ENCODE data around the gene CHMP1B. TPM values are rescaled to one million over a fixed set of nuclear protein-coding genes. Genes with fewer than 3 reads are reported as not detected.
A peak's percentile ranks its signal among the peaks of the same experiment; 100 is the strongest.

Gene CHMP1B
- total and polyA plus RNA-seq, 4 experiments from 2014 or later, result 44.1 to 65.6 (median 45.6) TPM

DNA sequence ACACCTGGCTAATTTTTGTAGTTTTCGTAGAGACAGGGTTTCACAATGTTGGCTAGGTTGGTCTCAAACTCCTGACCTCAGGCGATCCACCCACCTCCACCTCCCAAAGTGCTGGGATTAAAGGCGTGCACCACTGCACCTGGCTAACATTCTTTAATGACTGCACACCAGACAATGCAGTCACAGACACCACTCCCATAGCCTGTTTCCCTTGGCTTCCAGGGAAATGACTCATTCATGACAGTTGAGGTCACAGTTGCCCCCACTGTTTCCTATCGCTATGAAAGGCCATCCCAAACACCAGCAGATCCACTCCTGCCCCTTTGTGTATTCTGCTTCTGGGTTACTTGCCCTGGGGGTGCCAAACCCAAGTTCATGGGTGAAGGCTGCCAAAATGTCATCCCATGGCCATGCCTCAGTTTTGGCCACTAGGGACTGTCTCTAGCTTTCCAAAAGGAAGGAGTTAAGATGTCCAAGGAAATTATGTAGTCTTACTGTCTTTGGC, 8.7 kb downstream of the CHMP1B start:
- no peak for DNase-seq
- ChIA-PET CTCF (ENCODE audit: partially characterized antibody) (interaction anchor here (1.0 kb wide), 1 partner anchor 10 kb away, joined by 3 read pairs; no protein-coding TSS in a partner anchor), POLR2A (ENCODE audit: partially characterized antibody) (no interaction called here)
- Histone ChIP-seq H3K9me3 (ENCODE audit: control insufficient read depth in 1 of 2, low read length in 2 of 2) (no peaks in the 10 kb centered on the region), H3K4me1 (ENCODE audit: insufficient read depth, low read length) (peaks cover 2% of the 10 kb centered on the region), H3K27me3 (ENCODE audit: insufficient read depth, low read length) (no peaks in the 10 kb centered on the region), H3K36me3 (ENCODE audit: insufficient read depth, low read length) (no peaks in the 10 kb centered on the region), H3K4me3 (ENCODE audit: low read length in 2 of 2) (no peak overlapping the region), H3K27ac (ENCODE audit: low read depth, low read length) (no peak overlapping the region)
- Mint-ChIP-seq H3K4me1 (peaks cover 1 to 5% (median 3%) of the 10 kb centered on the region in 4 donors), H3K4me3 (no peak overlapping the region), H3K27me3 (no peaks in the 10 kb centered on the region), H3K9me3 (no peaks in the 10 kb centered on the region), H3K36me3 (peaks cover 0 to 4% of the 10 kb centered on the region in 2 donors), H3K27ac (peak overlapping the region in 2 of 7 donors; percentile 16 to 31)
- intact Hi-C loops (cut with micrococcal nuclease), result no loop called here

DNA sequence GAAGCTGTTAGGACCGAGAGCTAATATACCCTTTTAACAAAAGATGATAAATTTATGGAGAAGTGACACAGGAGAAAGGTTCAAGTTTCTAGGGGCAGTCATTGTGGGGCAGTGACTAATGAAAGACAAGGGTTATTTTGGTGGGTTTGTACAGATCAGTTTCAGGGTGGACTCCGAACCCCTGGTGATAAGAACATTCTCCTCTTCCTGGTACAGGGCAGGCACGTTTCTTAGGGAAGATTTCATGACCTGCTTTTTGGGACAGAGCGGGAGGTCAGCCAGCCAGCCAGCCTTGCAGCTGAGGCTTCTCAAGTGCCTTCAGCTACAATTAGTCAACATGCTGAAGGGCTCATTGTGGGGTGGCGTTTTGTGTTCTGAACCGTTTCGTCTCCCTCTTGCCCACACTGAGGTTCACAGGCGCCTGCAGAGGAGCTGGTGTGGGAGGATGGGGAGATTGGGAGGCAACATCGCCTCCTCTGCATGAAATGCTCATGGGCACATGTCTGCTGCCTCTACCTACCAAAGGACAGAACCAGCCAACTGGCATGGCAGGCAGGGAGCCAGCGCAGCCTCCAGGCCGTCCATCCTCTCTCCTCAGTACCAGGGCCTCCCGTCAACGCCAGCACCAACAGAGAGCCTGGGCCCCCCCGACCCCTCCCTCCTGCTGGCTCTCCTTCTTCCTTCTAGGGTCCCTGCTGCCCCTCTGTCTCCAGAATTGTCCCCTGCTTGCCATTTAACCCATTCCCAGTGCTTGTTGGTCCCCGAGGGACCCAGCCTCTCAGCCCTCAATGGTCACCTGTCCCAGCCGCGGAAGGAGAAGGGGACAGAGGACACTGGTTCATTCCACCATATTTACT, 9.6 kb downstream of the CHMP1B start:
- H3K36me3 Mint-ChIP-seq, result no peaks in the 10 kb centered on the region
- DNase-seq, result no peak
- no peaks in the 10 kb centered on the region for H3K4me1 ChIP-seq (ENCODE audit: insufficient read depth, low read length)
- H3K4me3 ChIP-seq (ENCODE audit: low read length in 2 of 2), result no peak overlapping the region
- POLR2A ChIA-PET (ENCODE audit: partially characterized antibody), result no interaction called here
- no peaks in the 10 kb centered on the region for H3K27me3 ChIP-seq (ENCODE audit: insufficient read depth, low read length)
- intact Hi-C loops (cut with micrococcal nuclease), result no loop called here
- no peak overlapping the region for H3K4me3 Mint-ChIP-seq
- no peak overlapping the region for H3K27ac ChIP-seq (ENCODE audit: low read depth, low read length)
- peaks cover 0 to 1% of the 10 kb centered on the region in 2 donors for H3K27me3 Mint-ChIP-seq
- CTCF ChIA-PET (ENCODE audit: partially characterized antibody), result interaction anchor here (1.0 kb wide), 1 partner anchor 11 kb away, joined by 3 read pairs; no protein-coding TSS in a partner anchor
- no peak overlapping the region for H3K27ac Mint-ChIP-seq
- no peaks in the 10 kb centered on the region for H3K36me3 ChIP-seq (ENCODE audit: insufficient read depth, low read length)
- H3K4me1 Mint-ChIP-seq, result peaks cover 0 to 2% (median under 1%) of the 10 kb centered on the region in 4 donors
- no peaks in the 10 kb centered on the region for H3K9me3 ChIP-seq (ENCODE audit: control insufficient read depth in 1 of 2, low read length in 2 of 2)
- no peaks in the 10 kb centered on the region for H3K9me3 Mint-ChIP-seq

DNA sequence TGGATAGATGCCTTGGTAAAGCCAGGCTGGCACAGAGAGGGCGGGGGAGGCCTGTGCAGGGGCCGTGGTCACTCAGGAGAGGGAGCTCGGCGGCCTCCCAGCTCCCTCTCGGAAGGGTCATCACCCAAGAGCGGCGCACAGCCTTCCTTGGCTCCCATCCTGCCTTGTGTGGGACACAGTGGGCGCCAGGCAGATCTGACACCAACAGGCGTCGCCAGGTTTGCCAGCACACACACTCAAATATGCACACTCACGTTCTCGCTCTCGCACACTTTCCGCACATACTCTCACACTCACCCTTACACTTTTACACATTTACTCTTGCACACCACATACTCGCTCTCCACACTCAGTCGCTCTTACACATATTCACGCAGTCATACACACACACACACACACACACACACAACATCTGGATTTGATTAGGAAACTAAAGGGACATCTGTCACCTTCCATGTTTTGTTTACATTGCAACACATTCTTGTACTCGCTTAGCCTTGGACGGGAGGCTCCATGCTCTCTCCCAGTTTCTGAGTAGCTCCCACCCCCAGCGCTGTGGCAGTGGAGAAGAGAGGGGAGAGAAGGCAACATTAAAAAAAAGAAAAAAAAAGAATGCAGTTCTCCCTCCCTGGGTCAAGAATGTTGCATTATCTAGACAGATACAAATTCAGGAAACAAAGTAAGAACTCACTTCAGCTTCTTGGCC, 10.5 kb downstream of the CHMP1B start:
- Histone ChIP-seq H3K27me3 (ENCODE audit: insufficient read depth, low read length) (no peaks in the 10 kb centered on the region), H3K4me1 (ENCODE audit: insufficient read depth, low read length) (no peaks in the 10 kb centered on the region), H3K27ac (ENCODE audit: low read depth, low read length) (no peak overlapping the region), H3K9me3 (ENCODE audit: control insufficient read depth in 1 of 2, low read length in 2 of 2) (no peaks in the 10 kb centered on the region), H3K4me3 (ENCODE audit: low read length in 2 of 2) (no peak overlapping the region), H3K36me3 (ENCODE audit: insufficient read depth, low read length) (no peaks in the 10 kb centered on the region)
- no peaks in the 10 kb centered on the region for H3K9me3 Mint-ChIP-seq
- ChIA-PET CTCF (ENCODE audit: partially characterized antibody) (no interaction called here), POLR2A (ENCODE audit: partially characterized antibody) (no interaction called here)
- DNase-seq, result no peak
- no peak overlapping the region for H3K27ac Mint-ChIP-seq
- H3K4me1 Mint-ChIP-seq, result peaks cover 0 to 2% (median under 1%) of the 10 kb centered on the region in 4 donors
- intact Hi-C loops (cut with micrococcal nuclease), result no loop called here
- H3K27me3 Mint-ChIP-seq, result peaks cover 0 to 1% of the 10 kb centered on the region in 2 donors
- no peaks in the 10 kb centered on the region for H3K36me3 Mint-ChIP-seq
- no peak overlapping the region for H3K4me3 Mint-ChIP-seq

DNA sequence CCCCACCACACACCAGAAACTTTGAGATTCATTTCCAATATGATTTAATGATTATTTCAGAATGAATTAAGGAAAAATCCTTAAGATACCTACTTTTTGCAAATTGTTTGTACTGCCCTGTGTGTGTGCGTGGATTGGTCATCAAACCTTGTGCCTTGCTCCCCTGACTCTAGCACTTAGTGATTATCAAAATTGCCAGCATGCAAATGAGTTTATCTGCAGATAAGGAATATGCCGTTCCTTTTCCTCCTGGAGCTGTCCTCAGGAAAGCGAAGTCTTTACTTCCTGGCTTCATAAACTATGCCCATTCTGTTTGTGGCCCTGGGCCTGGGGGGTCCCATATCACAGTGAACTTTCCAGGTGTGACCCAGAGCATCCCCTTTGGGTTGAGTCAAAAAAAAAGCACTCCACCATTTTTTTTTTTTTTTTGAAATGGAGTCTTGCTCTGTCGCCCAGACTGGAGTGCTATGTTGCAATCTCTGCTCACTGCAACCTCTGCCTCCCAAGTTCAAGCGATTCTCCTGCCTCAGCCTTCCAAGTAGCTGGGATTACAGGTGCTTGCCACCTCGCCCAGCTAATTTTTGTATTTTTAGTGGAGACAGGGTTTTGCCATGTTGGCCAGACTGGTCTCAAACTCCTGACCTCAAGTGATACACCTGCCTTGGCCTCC, 11.4 kb downstream of the CHMP1B start:
- Histone ChIP-seq H3K9me3 (ENCODE audit: control insufficient read depth in 1 of 2, low read length in 2 of 2) (no peaks in the 10 kb centered on the region), H3K27me3 (ENCODE audit: insufficient read depth, low read length) (no peaks in the 10 kb centered on the region), H3K36me3 (ENCODE audit: insufficient read depth, low read length) (no peaks in the 10 kb centered on the region), H3K4me1 (ENCODE audit: insufficient read depth, low read length) (no peaks in the 10 kb centered on the region), H3K4me3 (ENCODE audit: low read length in 2 of 2) (no peak overlapping the region), H3K27ac (ENCODE audit: low read depth, low read length) (no peak overlapping the region)
- CTCF ChIA-PET (ENCODE audit: partially characterized antibody), result no interaction called here
- Mint-ChIP-seq H3K27ac (no peak overlapping the region), H3K4me1 (peaks cover 0 to 2% (median 0%) of the 10 kb centered on the region in 4 donors), H3K9me3 (no peaks in the 10 kb centered on the region), H3K4me3 (no peak overlapping the region), H3K27me3 (peaks cover 0 to 1% of the 10 kb centered on the region in 2 donors), H3K36me3 (no peaks in the 10 kb centered on the region)
- intact Hi-C loops (cut with micrococcal nuclease), result no loop called here
- POLR2A ChIA-PET (ENCODE audit: partially characterized antibody), result no interaction called here
- DNase-seq, result no peak

GRCh38 chr18:11864471-11864870, 13.3 kb downstream of the CHMP1B start:
- Mint-ChIP-seq H3K4me1 (no peaks in the 10 kb centered on the region), H3K27me3 (peaks cover 0 to 5% of the 10 kb centered on the region in 2 donors), H3K36me3 (no peaks in the 10 kb centered on the region), H3K9me3 (no peaks in the 10 kb centered on the region), H3K27ac (no peak overlapping the region), H3K4me3 (no peak overlapping the region)
- Histone ChIP-seq H3K4me1 (ENCODE audit: insufficient read depth, low read length) (no peaks in the 10 kb centered on the region), H3K36me3 (ENCODE audit: insufficient read depth, low read length) (no peaks in the 10 kb centered on the region), H3K9me3 (ENCODE audit: control insufficient read depth in 1 of 2, low read length in 2 of 2) (no peaks in the 10 kb centered on the region), H3K27ac (ENCODE audit: low read depth, low read length) (no peak overlapping the region), H3K4me3 (ENCODE audit: low read length in 2 of 2) (no peak overlapping the region), H3K27me3 (ENCODE audit: insufficient read depth, low read length) (no peaks in the 10 kb centered on the region)
- no peak for DNase-seq
- intact Hi-C loops (cut with micrococcal nuclease), result no loop called here
- CTCF ChIA-PET (ENCODE audit: partially characterized antibody), result no interaction called here
- POLR2A ChIA-PET (ENCODE audit: partially characterized antibody), result no interaction called here

DNA sequence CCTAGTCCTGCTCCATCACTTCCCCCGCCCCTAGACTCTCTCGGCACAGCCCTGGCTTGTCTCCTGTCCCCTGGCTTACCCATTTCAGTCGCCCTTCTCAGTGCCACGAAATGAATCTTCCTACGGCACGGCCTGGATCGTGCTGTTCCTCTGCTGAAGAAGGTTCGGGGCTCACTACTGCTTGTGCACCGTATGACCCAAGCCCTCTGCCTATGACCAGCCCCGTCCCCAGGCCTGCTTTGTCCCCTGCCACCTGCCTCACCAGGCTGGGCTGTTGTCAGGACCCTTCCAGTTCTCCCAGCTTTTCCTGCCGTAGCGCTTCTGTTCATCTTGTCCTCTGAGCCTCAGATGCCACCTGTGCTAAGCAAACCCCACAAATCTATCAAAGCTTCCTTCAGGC, 13.9 kb downstream of the CHMP1B start:
- Histone ChIP-seq H3K36me3 (ENCODE audit: insufficient read depth, low read length) (no peaks in the 10 kb centered on the region), H3K4me1 (ENCODE audit: insufficient read depth, low read length) (no peaks in the 10 kb centered on the region), H3K4me3 (ENCODE audit: low read length in 2 of 2) (no peak overlapping the region), H3K9me3 (ENCODE audit: control insufficient read depth in 1 of 2, low read length in 2 of 2) (no peaks in the 10 kb centered on the region), H3K27me3 (ENCODE audit: insufficient read depth, low read length) (no peaks in the 10 kb centered on the region), H3K27ac (ENCODE audit: low read depth, low read length) (no peak overlapping the region)
- no peak for DNase-seq
- peaks cover 0 to 5% of the 10 kb centered on the region in 2 donors for H3K27me3 Mint-ChIP-seq
- no peaks in the 10 kb centered on the region for H3K4me1 Mint-ChIP-seq
- intact Hi-C loops (cut with micrococcal nuclease), result no loop called here
- ChIA-PET CTCF (ENCODE audit: partially characterized antibody) (no interaction called here), POLR2A (ENCODE audit: partially characterized antibody) (no interaction called here)
- H3K9me3 Mint-ChIP-seq, result no peaks in the 10 kb centered on the region
- peak overlapping the region in 1 of 7 donors; percentile 48 for H3K27ac Mint-ChIP-seq
- H3K36me3 Mint-ChIP-seq, result no peaks in the 10 kb centered on the region
- H3K4me3 Mint-ChIP-seq, result no peak overlapping the region

DNA sequence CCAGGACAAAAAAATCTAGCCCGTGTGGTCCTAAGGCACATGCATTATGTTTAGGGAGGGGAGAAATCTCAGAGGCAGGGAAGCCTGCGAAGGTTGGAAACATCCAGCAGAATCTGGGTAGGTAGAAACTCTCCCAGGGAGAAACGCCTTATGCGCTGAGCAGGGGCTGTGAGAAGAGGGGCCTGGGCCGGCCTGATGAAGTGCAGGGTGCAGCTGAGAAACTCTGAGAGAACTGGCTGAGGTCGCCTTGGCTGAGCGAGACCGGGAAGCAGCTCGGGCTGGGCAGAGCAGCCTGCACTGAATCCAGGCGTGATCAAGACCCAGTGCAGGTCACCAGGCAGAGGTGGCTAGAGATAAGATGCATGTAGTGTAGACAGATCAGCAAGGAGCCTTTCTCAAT, 15.1 kb downstream of the CHMP1B start:
- no peaks in the 10 kb centered on the region for H3K36me3 ChIP-seq (ENCODE audit: insufficient read depth, low read length)
- H3K36me3 Mint-ChIP-seq, result no peaks in the 10 kb centered on the region
- no peak overlapping the region for H3K4me3 ChIP-seq (ENCODE audit: low read length in 2 of 2)
- peaks cover 0 to under 1% (median 0%) of the 10 kb centered on the region in 4 donors for H3K4me1 Mint-ChIP-seq
- DNase-seq, result no peak
- intact Hi-C loops (cut with micrococcal nuclease), result no loop called here
- ChIA-PET CTCF (ENCODE audit: partially characterized antibody) (no interaction called here), POLR2A (ENCODE audit: partially characterized antibody) (no interaction called here)
- no peak overlapping the region for H3K27ac Mint-ChIP-seq
- no peak overlapping the region for H3K27ac ChIP-seq (ENCODE audit: low read depth, low read length)
- H3K4me3 Mint-ChIP-seq, result no peak overlapping the region
- no peaks in the 10 kb centered on the region for H3K9me3 Mint-ChIP-seq
- H3K27me3 ChIP-seq (ENCODE audit: insufficient read depth, low read length), result no peaks in the 10 kb centered on the region
- peaks cover 0 to 5% of the 10 kb centered on the region in 2 donors for H3K27me3 Mint-ChIP-seq
- peaks cover 2% of the 10 kb centered on the region for H3K4me1 ChIP-seq (ENCODE audit: insufficient read depth, low read length)
- H3K9me3 ChIP-seq (ENCODE audit: control insufficient read depth in 1 of 2, low read length in 2 of 2), result no peaks in the 10 kb centered on the region
